Posterior cingulate gyrus (tissue), 11 donors: ENCODE results near the gene C19orf67.
A peak's percentile ranks its signal among the peaks of the same experiment; 100 is the strongest.
"Not testable (repeated sequence)": the region's sequence is repeated elsewhere in the genome, so short reads cannot be mapped to it uniquely, and the experiment has no call there.

ENCODE experiments used
- DNase-seq, 10 donors: peaks; one replicate each; pipeline versions ENCODE4 v3.0.0 to v3.0.0-alpha.2; 2020 to 2021; ENCODE audit warnings: mixed read lengths in 3 of 10
- intact Hi-C: fragments of 100-400 bp; cut with DNase I; formaldehyde crosslinking; loops from one replicate; pipeline ENCODE4 v1.15.1; 2023

Gene C19orf67

GRCh38 chr19:14035706-14036105, 49.9 kb downstream of the C19orf67 start:
- DNase-seq = peak in 1 of 10 donors; percentile 19
- intact Hi-C loops = no loop called here

DNA sequence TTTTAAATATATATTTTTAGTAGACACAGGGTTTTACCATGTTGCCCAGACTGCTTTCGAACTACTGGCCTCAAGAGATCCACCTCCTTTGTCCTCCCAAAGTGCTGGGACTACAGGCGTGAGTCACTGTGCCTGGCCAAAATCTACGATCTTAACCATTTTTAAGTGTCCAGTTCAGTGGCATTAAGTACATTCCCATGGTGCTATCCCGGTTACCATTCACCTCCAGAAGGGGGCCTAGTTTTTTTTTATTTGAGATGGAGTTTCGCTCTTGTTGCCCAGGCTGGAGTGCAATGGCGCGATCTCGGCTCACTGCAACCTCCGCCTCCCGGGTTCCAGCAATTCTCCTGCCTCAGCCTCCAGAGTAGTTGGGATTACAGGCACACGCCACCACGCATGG, 50.4 kb downstream of the C19orf67 start:
- DNase-seq = peak in 1 of 10 donors; percentile 21
- intact Hi-C loops = not testable (repeated sequence)

- intact Hi-C loops = no loop called here
- DNase-seq = no peak
These were observed 51.6 kb downstream of the C19orf67 start for GRCh38 chr19:14033946-14034345.

GRCh38 chr19:14031719-14032480, 53.7 kb downstream of the C19orf67 start, which contains the start of gene IL27RA:
IL27RA (plus strand) TSS chr19:14031762; CDS start chr19:14031873, 111 bp downstream.
- intact Hi-C loops = no loop called here

More at GRCh38 chr19:14031719-14032480, 53.7 kb downstream of the C19orf67 start, which contains the start of gene IL27RA:
- peak in 9 of 10 donors; percentile 34 to 91 (median 48) for DNase-seq
